HepG2 (cell line): ENCODE measurements around the gene SNUPN. TPM values are rescaled to one million over a fixed set of nuclear protein-coding genes. Genes with fewer than 3 reads are reported as not detected.
A peak's percentile ranks its signal among the peaks of the same experiment; 100 is the strongest.

ENCODE experiments used
- CBX2 ChIP-seq, 2 experiments: fragments of 200-600 bp in 1 of 2; sonication (generic); formaldehyde crosslinking in 1 of 2; IDR thresholded peaks; 2 replicates each; pipeline versions ENCODE4 v1.7.0 to v1.8.1; 2018 to 2022; ENCODE audit warnings: low read depth in 2 of 2, low read length in 1 of 2, mild to moderate bottlenecking in 1 of 2, missing genetic modification reagents in 1 of 2
- CCAR2 ChIP-seq: fragments of 200-400 bp; formaldehyde crosslinking; optimal IDR thresholded peaks from 2 replicates; pipeline ENCODE3; 2018; ENCODE audit warnings: low read depth, mild to moderate bottlenecking, low read length, moderate library complexity
- ELF1 ChIP-seq: sonication (generic); formaldehyde crosslinking; IDR thresholded peaks from 2 replicates; pipeline ENCODE4 v1.4.0; 2020; ENCODE audit warnings: missing genetic modification reagents
- FOSL2 ChIP-seq: sonication (generic); formaldehyde crosslinking; IDR thresholded peaks from 2 replicates; pipeline ENCODE4 v1.4.0; 2020; ENCODE audit warnings: missing genetic modification reagents
- HNF4G ChIP-seq, 2 experiments: sonication (generic) in 1 of 2; formaldehyde crosslinking in 1 of 2; IDR thresholded peaks; 2 replicates each; pipeline versions ENCODE4 v1.4.0 to v1.6.1; 2011 to 2020; ENCODE audit warnings: borderline replicate concordance in 2 of 2, low read depth in 2 of 2, mild to moderate bottlenecking in 2 of 2, low read length in 1 of 2, missing genetic modification reagents in 1 of 2, moderate library complexity in 1 of 2
- KMT2B ChIP-seq: IDR thresholded peaks from 2 replicates; pipeline ENCODE4 v1.6.1; 2016; ENCODE audit warnings: missing genetic modification reagents, missing compliant biosample characterization
- MED1 ChIP-seq: sonication (generic); formaldehyde crosslinking; IDR thresholded peaks from 2 replicates; pipeline ENCODE4 v1.4.0; 2020; ENCODE audit warnings: missing genetic modification reagents
- NFAT5 ChIP-seq: sonication (generic); formaldehyde crosslinking; IDR thresholded peaks from 2 replicates; pipeline ENCODE4 v1.4.0; 2020; ENCODE audit warnings: missing genetic modification reagents
- NFIC ChIP-seq: IDR thresholded peaks from 2 replicates; pipeline ENCODE4 v1.6.1; 2012; ENCODE audit warnings: mild to moderate bottlenecking, low read length, inconsistent platforms
- RBFOX2 ChIP-seq: fragments of 200-400 bp; formaldehyde crosslinking; IDR thresholded peaks from 2 replicates; pipeline ENCODE4 v1.6.1; 2017; ENCODE audit warnings: low read depth, mild to moderate bottlenecking, low read length
- SMARCC2 ChIP-seq: fragments of 450-650 bp; IDR thresholded peaks from 2 replicates; pipeline ENCODE4 v1.6.1; 2017; ENCODE audit warnings: antibody characterized with exemption, mild to moderate bottlenecking
- TBP ChIP-seq: sonication (generic); formaldehyde crosslinking; IDR thresholded peaks from 2 replicates; pipeline ENCODE4 v1.5.0; 2020; ENCODE audit warnings: missing genetic modification reagents
- TRIM24 ChIP-seq: sonication (generic); formaldehyde crosslinking; IDR thresholded peaks from 2 replicates; pipeline ENCODE4 v1.8.0; 2022; ENCODE audit warnings: mild to moderate bottlenecking, missing genetic modification reagents
- ZNF17 ChIP-seq: sonication (generic); formaldehyde crosslinking; IDR thresholded peaks from 2 replicates; pipeline ENCODE4 v1.5.0; 2020; ENCODE audit warnings: mild to moderate bottlenecking, missing genetic modification reagents
- ZNF460 ChIP-seq: sonication (generic); formaldehyde crosslinking; IDR thresholded peaks from 2 replicates; pipeline ENCODE4 v1.5.1; 2020; ENCODE audit warnings: missing genetic modification reagents, mild to moderate bottlenecking, borderline replicate concordance
- ZSCAN25 ChIP-seq: sonication (generic); formaldehyde crosslinking; IDR thresholded peaks from 2 replicates; pipeline ENCODE4 v1.8.0; 2022; ENCODE audit warnings: mild to moderate bottlenecking, missing genetic modification reagents
- polyA plus RNA-seq, 8 experiments: library from polyadenylated mRNA; depleted of rRNA in 3 of 8; stranded (reverse) in 7 of 8; unstranded in 1 of 8; fragments of >200 nt; fragmentation: Illumina TruSeq in 4 of 8; extraction: Trizol in 4 of 8; gene quantifications; 2 replicates each; pipeline versions ENCODE4 v1.2.1 to v1.2.3, GENCODE V29; 2011 to 2016; ENCODE audit warnings: low read depth in 4 of 8, missing spikeins in 1 of 8, mixed read lengths in 1 of 8; ENCODE audit not compliant: insufficient read depth in 1 of 8
- total RNA-seq, 5 experiments: library from RNA; depleted of rRNA; stranded (reverse); fragments of >200 nt; fragmentation: Illumina TruSeq; extraction: Trizol; gene quantifications; 2 replicates each; pipeline ENCODE4 v1.2.3, GENCODE V29; 2016; ENCODE audit warnings: low read depth in 1 of 5
- TF ChIP-seq, protein P1 (sequence below): sonication (generic); formaldehyde crosslinking; IDR thresholded peaks from 2 replicates; pipeline ENCODE4 v1.4.0; 2020; ENCODE audit warnings: missing genetic modification reagents
- TF ChIP-seq, protein P2 (sequence below): sonication (generic); formaldehyde crosslinking; conservative IDR thresholded peaks from 2 replicates; pipeline ENCODE4 v1.4.0; 2020; ENCODE audit warnings: missing genetic modification reagents
- TF ChIP-seq, protein P3 (sequence below): IDR thresholded peaks from 2 replicates; pipeline ENCODE4 v1.6.1; 2016
- TF ChIP-seq, protein P4 (sequence below): sonication (generic); formaldehyde crosslinking; IDR thresholded peaks from 2 replicates; pipeline ENCODE4 v1.8.1; 2023; ENCODE audit warnings: mild to moderate bottlenecking, moderate library complexity, missing genetic modification reagents

Gene SNUPN
- total and polyA plus RNA-seq, 2 of the 13 experiments (the other 11 are each of a cell fraction or from before 2014, with no cell fraction given), result 9.0 to 16.4 TPM

DNA sequence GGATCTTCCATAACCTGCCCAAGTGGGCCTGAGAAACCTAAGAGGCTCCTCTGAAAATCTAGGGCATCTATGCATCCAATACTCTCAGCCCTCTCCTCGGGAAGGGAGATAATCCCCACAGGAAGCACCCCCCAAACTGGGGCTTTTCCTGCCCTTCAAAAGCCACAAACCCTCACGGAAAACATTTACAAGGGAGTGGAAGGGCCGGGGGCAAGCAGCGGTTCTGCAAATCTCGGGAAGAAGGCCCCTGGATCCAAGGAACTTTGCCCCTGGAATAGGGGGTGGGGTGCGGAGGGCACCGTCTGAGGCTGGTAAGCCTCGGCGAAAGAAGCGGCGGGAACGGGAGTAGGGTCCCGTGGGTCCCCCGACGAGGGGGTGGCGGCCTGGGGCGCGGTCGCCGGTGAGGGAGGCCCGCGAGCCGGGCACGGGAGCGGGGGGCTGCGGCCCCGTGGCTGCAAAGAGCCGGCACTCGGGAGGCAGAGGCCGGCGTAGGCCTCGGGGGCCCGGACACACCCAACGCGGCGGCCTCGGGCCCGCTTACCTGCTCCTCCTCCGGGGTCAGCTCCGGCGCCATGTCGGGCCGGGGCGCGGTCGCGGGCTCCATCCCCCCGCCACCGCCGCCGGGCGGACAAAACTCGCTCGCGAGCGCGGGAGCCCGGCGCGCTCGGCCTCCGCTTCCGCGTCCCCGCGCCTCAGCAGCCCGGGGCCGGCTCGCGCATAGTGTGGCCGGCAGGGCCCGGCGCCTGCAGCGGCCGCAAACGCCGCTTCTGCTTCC is 47.2 kb downstream of the SNUPN start (continued):
- TF ChIP-seq MED1 (CRISPR knock-in tag), result no peak
- TF ChIP-seq ZNF17 (CRISPR knock-in tag), result no peak
- TF ChIP-seq HNF4G (IDR thresholded peaks at IDR 0.05; ENCODE audit: borderline replicate concordance, low read depth, low read length), result no peak
- no peak for TF ChIP-seq HNF4G (CRISPR knock-in tag; IDR thresholded peaks at IDR 0.05; ENCODE audit: borderline replicate concordance, low read depth)
- no peak for TF ChIP-seq ZSCAN25 (CRISPR knock-in tag)
- no peak for TF ChIP-seq FOSL2
- no peak for TF ChIP-seq KMT2B (CRISPR knock-in tag)
- no peak for TF ChIP-seq TBP (CRISPR knock-in tag)
- TF ChIP-seq NFAT5 (CRISPR knock-in tag), result no peak
- TF ChIP-seq CCAR2, result no peak
- no peak for TF ChIP-seq NFIC
- TF ChIP-seq TRIM24 (CRISPR knock-in tag), result no peak
- peak; percentile 64; the same call in 1 of the 2 replicates for TF ChIP-seq RBFOX2
- TF ChIP-seq, protein P1, sequence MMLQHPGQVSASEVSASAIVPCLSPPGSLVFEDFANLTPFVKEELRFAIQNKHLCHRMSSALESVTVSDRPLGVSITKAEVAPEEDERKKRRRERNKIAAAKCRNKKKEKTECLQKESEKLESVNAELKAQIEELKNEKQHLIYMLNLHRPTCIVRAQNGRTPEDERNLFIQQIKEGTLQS (CRISPR knock-in tag), result no peak
- TF ChIP-seq, protein P2, sequence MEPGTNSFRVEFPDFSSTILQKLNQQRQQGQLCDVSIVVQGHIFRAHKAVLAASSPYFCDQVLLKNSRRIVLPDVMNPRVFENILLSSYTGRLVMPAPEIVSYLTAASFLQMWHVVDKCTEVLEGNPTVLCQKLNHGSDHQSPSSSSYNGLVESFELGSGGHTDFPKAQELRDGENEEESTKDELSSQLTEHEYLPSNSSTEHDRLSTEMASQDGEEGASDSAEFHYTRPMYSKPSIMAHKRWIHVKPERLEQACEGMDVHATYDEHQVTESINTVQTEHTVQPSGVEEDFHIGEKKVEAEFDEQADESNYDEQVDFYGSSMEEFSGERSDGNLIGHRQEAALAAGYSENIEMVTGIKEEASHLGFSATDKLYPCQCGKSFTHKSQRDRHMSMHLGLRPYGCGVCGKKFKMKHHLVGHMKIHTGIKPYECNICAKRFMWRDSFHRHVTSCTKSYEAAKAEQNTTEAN (CRISPR knock-in tag), result no peak
- no peak for TF ChIP-seq ELF1
- TF ChIP-seq CBX2 (IDR thresholded peaks at IDR 0.05; ENCODE audit: low read depth, low read length), result no peak
- no peak for TF ChIP-seq CBX2 (CRISPR knock-in tag; IDR thresholded peaks at IDR 0.05; ENCODE audit: low read depth)
- TF ChIP-seq, protein P3, sequence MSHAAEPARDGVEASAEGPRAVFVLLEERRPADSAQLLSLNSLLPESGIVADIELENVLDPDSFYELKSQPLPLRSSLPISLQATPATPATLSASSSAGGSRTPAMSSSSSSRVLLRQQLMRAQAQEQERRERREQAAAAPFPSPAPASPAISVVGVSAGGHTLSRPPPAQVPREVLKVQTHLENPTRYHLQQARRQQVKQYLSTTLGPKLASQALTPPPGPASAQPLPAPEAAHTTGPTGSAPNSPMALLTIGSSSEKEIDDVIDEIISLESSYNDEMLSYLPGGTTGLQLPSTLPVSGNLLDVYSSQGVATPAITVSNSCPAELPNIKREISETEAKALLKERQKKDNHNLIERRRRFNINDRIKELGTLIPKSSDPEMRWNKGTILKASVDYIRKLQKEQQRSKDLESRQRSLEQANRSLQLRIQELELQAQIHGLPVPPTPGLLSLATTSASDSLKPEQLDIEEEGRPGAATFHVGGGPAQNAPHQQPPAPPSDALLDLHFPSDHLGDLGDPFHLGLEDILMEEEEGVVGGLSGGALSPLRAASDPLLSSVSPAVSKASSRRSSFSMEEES (CRISPR knock-in tag), result no peak
- TF ChIP-seq SMARCC2, result no peak
- TF ChIP-seq, protein P4, sequence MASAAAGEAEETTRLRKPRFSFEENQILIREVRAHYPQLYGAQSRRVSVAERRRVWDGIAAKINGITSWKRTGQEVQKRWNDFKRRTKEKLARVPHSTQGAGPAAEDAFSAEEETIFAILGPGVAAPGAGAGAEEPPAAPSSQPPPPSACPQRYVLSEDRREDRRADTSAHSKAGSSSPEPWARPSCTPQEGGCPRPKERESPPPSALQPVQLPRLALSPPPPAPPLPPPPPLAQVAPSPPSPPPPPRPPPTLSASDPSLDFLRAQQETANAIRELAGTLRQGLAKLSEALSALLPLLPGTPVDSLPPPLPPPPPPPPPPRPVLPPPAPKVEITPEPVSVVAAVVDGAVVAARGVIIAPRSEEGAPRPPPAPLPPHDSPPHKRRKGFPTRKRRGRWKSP (CRISPR knock-in tag), result 0 out of 2 replicates have a peak, but pooled peaks have one; percentile 14
- no peak for TF ChIP-seq ZNF460 (CRISPR knock-in tag)
